ENCODE data around the gene PLXDC2. TPM values are rescaled to one million over a fixed set of nuclear protein-coding genes. Genes with fewer than 3 reads are reported as not detected.

Gene PLXDC2
- 0.33 and 0.47 TPM in 2 replicates for total RNA-seq (2013; cell fraction: nucleolus; rRNA removed)
- total RNA-seq (2014; rRNA removed) (0.05 and 0.06 TPM in 2 replicates), total RNA-seq (2014; rRNA removed; fragmentation: Illumina TruSeq; extraction: Trizol) (0.09 and 0.22 TPM in 2 replicates), total RNA-seq (2021) (0.08 and 0.31 TPM in 2 replicates), polyA plus RNA-seq (2011; rRNA removed) (1.5 and 1.8 TPM in 2 replicates), polyA plus RNA-seq (2014; fragmentation: Illumina TruSeq; extraction: Trizol) (0.02 and 0.12 TPM in 2 replicates), polyA plus RNA-seq (2014; fragmentation: Nextera tagmentation; extraction: Ambion mirVana) (under 1 TPM in 1 of 2 experiments, not detected in 1; 0.05 TPM), polyA plus RNA-seq (2014; rRNA removed) (0.05 TPM in 2 replicates), polyA plus RNA-seq (2016; fragmentation: Nextera tagmentation; extraction: Ambion mirVana) (under 1 TPM in 1 of 2 experiments, not detected in 1; 0.16 TPM), polyA minus RNA-seq (2011; rRNA and poly(A)+ RNA removed) (2.6 and 3.9 TPM in 2 replicates), Bru-seq, nascent RNA (percentile 39 among the genes with signal in this experiment), BruChase-seq, experiment 1, labeled RNA remaining after a 6-hour chase (percentile 34 among the genes with signal in this experiment), BruChase-seq, experiment 2, labeled RNA remaining after a 2-hour chase (percentile 35 among the genes with signal in this experiment)
- polyA plus RNA-seq (2011; ENCODE audit: low read depth) = not detected
- 1.1 and 1.5 TPM in 2 replicates for polyA plus RNA-seq (2011; cell fraction: cytosol; rRNA removed)
- polyA plus RNA-seq (2011; cell fraction: nucleus; rRNA removed) = 1.1 and 1.3 TPM in 2 replicates
- 0.01 and 0.14 TPM in 2 replicates for polyA plus RNA-seq (2012)
- 0.67 and 0.73 TPM in 2 replicates for polyA minus RNA-seq (2011; cell fraction: cytosol; rRNA and poly(A)+ RNA removed)
- polyA minus RNA-seq (2011; cell fraction: nucleus; rRNA and poly(A)+ RNA removed) = 3.0 and 3.3 TPM in 2 replicates
- long read RNA-seq, experiment 1, partial matches to known transcripts = 0 of 2 reads
- long read RNA-seq, experiment 1, other reads (novel, unspliced or antisense) = 2 of 2 reads
- long read RNA-seq, experiment 2, full-length matches to known transcripts = 3 of 6 reads
- long read RNA-seq, experiment 2, partial matches to known transcripts = 1 of 6 reads
- long read RNA-seq, experiment 2, other reads (novel, unspliced or antisense) = 2 of 6 reads

DNA sequence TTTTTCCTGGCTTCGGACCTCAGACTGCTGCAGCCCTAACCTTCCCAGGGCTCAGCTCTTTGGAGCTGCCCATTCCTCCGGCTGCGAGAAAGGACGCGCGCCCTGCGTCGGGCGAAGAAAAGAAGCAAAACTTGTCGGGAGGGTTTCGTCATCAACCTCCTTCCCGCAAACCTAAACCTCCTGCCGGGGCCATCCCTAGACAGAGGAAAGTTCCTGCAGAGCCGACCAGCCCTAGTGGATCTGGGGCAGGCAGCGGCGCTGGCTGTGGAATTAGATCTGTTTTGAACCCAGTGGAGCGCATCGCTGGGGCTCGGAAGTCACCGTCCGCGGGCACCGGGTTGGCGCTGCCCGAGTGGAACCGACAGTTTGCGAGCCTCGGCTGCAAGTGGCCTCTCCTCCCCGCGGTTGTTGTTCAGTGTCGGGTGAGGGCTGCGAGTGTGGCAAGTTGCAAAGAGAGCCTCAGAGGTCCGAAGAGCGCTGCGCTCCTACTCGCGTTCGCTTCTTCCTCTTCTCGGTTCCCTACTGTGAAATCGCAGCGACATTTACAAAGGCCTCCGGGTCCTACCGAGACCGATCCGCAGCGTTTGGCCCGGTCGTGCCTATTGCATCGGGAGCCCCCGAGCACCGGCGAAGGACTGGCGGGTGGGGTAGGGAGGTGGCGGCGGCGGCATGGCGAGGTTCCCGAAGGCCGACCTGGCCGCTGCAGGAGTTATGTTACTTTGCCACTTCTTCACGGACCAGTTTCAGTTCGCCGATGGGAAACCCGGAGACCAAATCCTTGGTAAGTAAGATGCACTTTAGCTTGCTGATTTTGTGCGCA lies at the start of gene PLXDC2:
Gene PLXDC2 (plus strand): TSS at position 22 of the 820 bp plus-strand sequence.
- in situ Hi-C loops (cut with MboI) = no loop called here
- no peak for FAIRE-seq
- H3K79me2 ChIP-seq (ENCODE audit: control insufficient read depth, insufficient read depth, low read length) = no peaks in the 10 kb centered on the region
- no peak for TF ChIP-seq ATF2 (IDR thresholded peaks at IDR 0.05; ENCODE audit: low read length)
- peak; percentile 7; the same call in 1 of the 2 replicates for TF ChIP-seq SPI1 (IDR thresholded peaks at IDR 0.05; ENCODE audit: borderline replicate concordance, insufficient read depth, low read depth, low read length)
- no peak for TF ChIP-seq POU2F2 (IDR thresholded peaks at IDR 0.05; ENCODE audit: borderline replicate concordance, low read depth, low read length)
- TF ChIP-seq RELB (IDR thresholded peaks at IDR 0.05; ENCODE audit: low read depth) = no peak
- ChIA-PET SMC1A (ENCODE audit: uncharacterized antibody, unreplicated experiment) (no interaction called here), CTCF (interaction anchor here (1.4 kb wide), 1 partner anchor 250 kb away, joined by 4 read pairs; no protein-coding TSS in a partner anchor), RAD21 (ENCODE audit: unreplicated experiment) (no interaction called here), POLR2A (interaction anchor here (0.6 kb wide), 1 partner anchor 138 kb away, joined by 4 read pairs; no protein-coding TSS in a partner anchor)
- no peaks in the 10 kb centered on the region for H3K36me3 ChIP-seq (ENCODE audit: control insufficient read depth in 2 of 2, insufficient read depth in 2 of 2, low read length in 1 of 2)
- WGBS (ENCODE audit: insufficient coverage, insufficient replicate concordance, low lambda C conversion rate, missing lambda C conversion rate) = 9% methylated on average over 58 of the region's 65 CpGs
- no peak within 1 kb of the TSS for H3K4me3 ChIP-seq
- no peaks in the 10 kb centered on the region; the same call in 2 of the 3 replicates for H3K9me3 ChIP-seq (replicated peaks; ENCODE audit: control insufficient read depth, insufficient read depth, low read length)
- peaks cover 1 to 3% of the 10 kb centered on the region in 2 experiments; a peak in 3 of 4 replicates for H3K27me3 ChIP-seq (replicated peaks in 1 of 2; ENCODE audit: control insufficient read depth in 2 of 2, insufficient read depth in 2 of 2, low read length in 1 of 2)
- no peak within 1 kb of the TSS for H3K4me2 ChIP-seq (ENCODE audit: control insufficient read depth, insufficient read depth)
- no peaks in the 10 kb centered on the region for H3K4me1 ChIP-seq (ENCODE audit: control insufficient read depth, insufficient read depth, low read length)
- ATAC-seq = peak; percentile 83
- H3K27ac ChIP-seq (ENCODE audit: control insufficient read depth, insufficient read depth) = no peak within 1 kb of the TSS
- H3K9ac ChIP-seq (ENCODE audit: control insufficient read depth, insufficient read depth, low read length) = no peak within 1 kb of the TSS
- BruUV-seq (replicated peaks) = no TSS peak
- DNase-seq (ENCODE audit: low read depth, low spot score) = no peak
- intact Hi-C loops (cut with micrococcal nuclease; ENCODE audit: unreplicated experiment) = loop anchor here (1.0 to 10.0 kb wide), 5 partner anchors 86 to 1038 kb away; no protein-coding TSS in a partner anchor
- H2AFZ ChIP-seq (ENCODE audit: control insufficient read depth, low read depth, low read length) = no peak within 1 kb of the TSS
- no peaks in the 10 kb centered on the region for H4K20me1 ChIP-seq (ENCODE audit: control insufficient read depth, insufficient read depth)
